Measurements from ENCODE around the gene C19orf25. TPM values are rescaled to one million over a fixed set of nuclear protein-coding genes. Genes with fewer than 3 reads are reported as not detected.

The C19orf25 gene
- total and polyA plus RNA-seq, 2 donors (not counting 1 experiment from before 2014, with no cell fraction given) = 34.2 to 68.3 TPM

- intact Hi-C loops (cut with micrococcal nuclease) = no loop called here
These were observed 23.5 kb upstream of the C19orf25 start for GRCh38 chr19:1502433-1503088.

More at GRCh38 chr19:1502433-1503088, 23.5 kb upstream of the C19orf25 start:
- Histone ChIP-seq H3K36me3 (replicated peaks in 1 of 2; ENCODE audit: control extremely low read depth in 1 of 2, control insufficient read depth in 1 of 2, extremely low read depth in 1 of 2, insufficient read depth in 2 of 2, low read length in 1 of 2) (no peaks in the 10 kb centered on the region), H4K20me1 (ENCODE audit: control insufficient read depth, insufficient read depth, low read length, poor library complexity, severe bottlenecking) (no peaks in the 10 kb centered on the region), H3K27ac (ENCODE audit: low read length in 2 of 2) (no peak overlapping the region), H3K9me3 (ENCODE audit: control extremely low read depth in 1 of 3, control insufficient read depth in 2 of 3, insufficient read depth in 1 of 3, low read length in 2 of 3) (peaks cover 0 to 37% (median 5%) of the 10 kb centered on the region in 3 donors), H2AFZ (ENCODE audit: insufficient read depth, low read depth, low read length, poor library complexity, severe bottlenecking) (no peak overlapping the region), H3K4me3 (ENCODE audit: control extremely low read depth in 1 of 5, extremely low read depth in 1 of 5, insufficient read depth in 1 of 5, low read depth in 2 of 5, low read length in 4 of 5) (no peak overlapping the region), H3K79me2 (ENCODE audit: control insufficient read depth, insufficient read depth, low read length) (no peaks in the 10 kb centered on the region), H3K4me1 (ENCODE audit: control insufficient read depth in 2 of 2, insufficient read depth in 2 of 2, low read length in 2 of 2) (peaks cover 12 to 15% of the 10 kb centered on the region in 2 donors), H3K27me3 (replicated peaks in 1 of 4; ENCODE audit: control extremely low read depth in 1 of 4, control insufficient read depth in 3 of 4, insufficient read depth in 4 of 4, low read length in 3 of 4) (peaks cover 0 to 53% (median 15%) of the 10 kb centered on the region in 4 experiments), H3K9ac (ENCODE audit: low read length) (no peak overlapping the region), H3K4me2 (replicated peaks; ENCODE audit: low read depth, low read length, poor library complexity, severe bottlenecking) (no peak overlapping the region)
- POLR2A ChIA-PET = no interaction called here
- peaks cover 5% of the 10 kb centered on the region for H3K4me1 Mint-ChIP-seq
- CTCF ChIA-PET = interaction anchor here (1.6 kb wide), 1 partner anchor 37 kb away, joined by 3 read pairs; no protein-coding TSS in a partner anchor
- no peak overlapping the region for H3K4me3 Mint-ChIP-seq
- ATAC-seq (ENCODE audit: low read depth) (no peak), DNase-seq (no peak)
- peaks cover 17% of the 10 kb centered on the region for H3K27me3 Mint-ChIP-seq
- H3K9me3 Mint-ChIP-seq (ENCODE audit: insufficient read depth) = no peaks in the 10 kb centered on the region
- WGBS (ENCODE audit: insufficient coverage) = 73% methylated on average over 6 of the region's 14 CpGs
- H3K27ac Mint-ChIP-seq = peak overlapping the region; percentile 50
- TF ChIP-seq CTCF (IDR thresholded peaks at IDR 0.05) (no peak), EZH2 (IDR thresholded peaks at IDR 0.05; ENCODE audit: borderline replicate concordance, insufficient read depth, low read depth, low read length, poor library complexity, severe bottlenecking) (no peak)

Measured in B cell (primary cell).